ENCODE measurements around the gene TRIM29. TPM values are rescaled to one million over a fixed set of nuclear protein-coding genes. Genes with fewer than 3 reads are reported as not detected.

Gene TRIM29
- total RNA-seq, 1 donor from 2014 or later: 146 TPM

DNA sequence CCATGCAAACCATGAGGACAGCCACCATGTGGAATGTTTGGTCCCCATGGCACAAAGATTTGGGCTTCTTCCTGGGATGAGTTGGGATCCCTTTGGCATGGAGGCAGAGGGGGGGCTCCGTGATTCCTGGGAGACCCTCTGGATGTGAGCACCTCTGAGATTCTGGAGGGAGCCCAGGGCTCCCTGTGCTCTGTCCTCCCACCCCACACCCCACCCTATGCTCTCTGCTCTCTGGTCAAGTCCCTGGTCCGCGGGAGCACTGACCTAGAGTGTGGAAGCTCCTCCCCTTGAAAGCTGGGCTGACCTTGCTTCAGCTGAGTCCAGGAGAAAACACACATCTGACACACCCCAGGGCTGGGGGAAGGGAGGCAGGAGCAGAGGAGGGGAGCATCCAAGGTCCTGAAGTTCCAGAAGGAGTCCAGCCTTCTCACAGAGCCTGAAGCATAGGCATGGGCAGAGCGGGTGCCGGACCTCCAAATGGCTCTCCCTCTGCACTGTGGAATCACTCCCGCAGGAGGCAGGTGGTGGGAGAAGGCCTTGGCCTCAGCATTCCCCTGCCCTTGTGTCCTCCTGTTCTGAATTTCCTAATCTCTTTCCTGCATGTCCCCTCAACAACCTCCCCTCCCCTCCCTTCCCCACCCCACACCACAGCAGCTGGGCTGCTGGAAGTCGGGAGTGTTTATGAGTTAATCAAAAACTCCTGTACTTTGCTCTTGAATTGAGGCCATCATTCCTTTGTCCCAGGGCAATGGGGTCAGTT is 47.2 kb upstream of the TRIM29 start:
- no peak for FAIRE-seq
- Histone ChIP-seq H3K36me3 (ENCODE audit: control insufficient read depth, insufficient read depth, low read length) (no peaks in the 10 kb centered on the region), H3K4me3 (ENCODE audit: low read depth, low read length) (no peak overlapping the region), H3K27me3 (ENCODE audit: control insufficient read depth, insufficient read depth, low read length) (no peaks in the 10 kb centered on the region)
- no peak for DNase-seq (ENCODE audit: low read depth)
- TF ChIP-seq, protein P1, sequence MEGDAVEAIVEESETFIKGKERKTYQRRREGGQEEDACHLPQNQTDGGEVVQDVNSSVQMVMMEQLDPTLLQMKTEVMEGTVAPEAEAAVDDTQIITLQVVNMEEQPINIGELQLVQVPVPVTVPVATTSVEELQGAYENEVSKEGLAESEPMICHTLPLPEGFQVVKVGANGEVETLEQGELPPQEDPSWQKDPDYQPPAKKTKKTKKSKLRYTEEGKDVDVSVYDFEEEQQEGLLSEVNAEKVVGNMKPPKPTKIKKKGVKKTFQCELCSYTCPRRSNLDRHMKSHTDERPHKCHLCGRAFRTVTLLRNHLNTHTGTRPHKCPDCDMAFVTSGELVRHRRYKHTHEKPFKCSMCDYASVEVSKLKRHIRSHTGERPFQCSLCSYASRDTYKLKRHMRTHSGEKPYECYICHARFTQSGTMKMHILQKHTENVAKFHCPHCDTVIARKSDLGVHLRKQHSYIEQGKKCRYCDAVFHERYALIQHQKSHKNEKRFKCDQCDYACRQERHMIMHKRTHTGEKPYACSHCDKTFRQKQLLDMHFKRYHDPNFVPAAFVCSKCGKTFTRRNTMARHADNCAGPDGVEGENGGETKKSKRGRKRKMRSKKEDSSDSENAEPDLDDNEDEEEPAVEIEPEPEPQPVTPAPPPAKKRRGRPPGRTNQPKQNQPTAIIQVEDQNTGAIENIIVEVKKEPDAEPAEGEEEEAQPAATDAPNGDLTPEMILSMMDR (IDR thresholded peaks at IDR 0.05; ENCODE audit: insufficient read depth, low read length, severe bottlenecking): no peak

DNA sequence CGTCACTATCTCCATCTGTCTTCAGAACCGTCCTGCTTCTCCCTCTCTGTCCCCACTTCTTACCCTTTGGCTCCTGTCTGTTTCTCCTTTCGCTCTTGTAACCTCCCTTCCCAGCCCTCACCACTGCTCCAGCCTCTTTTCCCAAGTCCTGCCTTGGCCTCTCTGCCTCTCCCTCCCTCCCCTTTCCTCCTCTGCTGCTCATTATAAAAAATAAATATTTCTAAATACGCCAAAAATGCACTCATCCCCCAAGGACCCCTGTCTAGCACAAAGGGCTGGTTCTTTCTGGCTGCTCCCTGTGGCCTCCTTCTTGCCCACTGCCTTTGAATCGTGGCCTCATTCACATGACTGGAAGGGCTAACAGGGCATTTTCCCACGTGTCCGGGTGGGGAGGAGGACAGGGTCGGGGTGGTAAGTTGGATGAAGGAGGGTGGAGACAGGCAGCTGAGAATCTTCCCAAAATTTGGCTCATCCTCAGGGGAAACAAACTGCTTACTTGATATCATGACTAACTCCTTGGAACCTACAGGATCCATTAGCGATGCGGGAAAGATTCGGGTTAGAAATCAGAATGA is 46.5 kb upstream of the TRIM29 start:
- Histone ChIP-seq H3K4me3 (ENCODE audit: low read depth, low read length) (no peak overlapping the region), H3K36me3 (ENCODE audit: control insufficient read depth, insufficient read depth, low read length) (no peaks in the 10 kb centered on the region), H3K27me3 (ENCODE audit: control insufficient read depth, insufficient read depth, low read length) (no peaks in the 10 kb centered on the region)
- FAIRE-seq: no peak
- DNase-seq (ENCODE audit: low read depth): no peak
- TF ChIP-seq, protein P1 (IDR thresholded peaks at IDR 0.05; ENCODE audit: insufficient read depth, low read length, severe bottlenecking): no peak

DNA sequence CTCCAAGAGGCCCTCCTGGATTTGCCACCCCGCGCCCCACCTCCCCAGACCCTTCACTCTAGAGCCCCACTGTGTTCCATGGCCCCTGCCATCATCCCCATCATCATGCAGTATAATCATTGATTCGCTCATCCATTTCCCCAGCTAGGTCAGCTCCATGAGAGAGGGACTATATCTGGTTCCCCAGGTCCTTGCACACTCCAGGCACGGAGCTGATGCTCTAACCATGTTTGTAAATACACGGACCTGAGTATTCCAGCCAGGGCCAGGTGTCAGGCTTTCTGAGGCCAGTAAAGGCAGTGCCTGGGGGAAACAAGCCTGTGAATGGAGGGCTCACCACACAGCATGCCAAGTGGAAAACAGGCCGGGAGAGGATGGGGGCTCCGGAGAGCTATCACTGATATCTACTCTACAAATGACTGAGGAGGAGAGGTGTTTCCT is 45.8 kb upstream of the TRIM29 start:
- Histone ChIP-seq H3K27me3 (ENCODE audit: control insufficient read depth, insufficient read depth, low read length) (no peaks in the 10 kb centered on the region), H3K36me3 (ENCODE audit: control insufficient read depth, insufficient read depth, low read length) (no peaks in the 10 kb centered on the region), H3K4me3 (ENCODE audit: low read depth, low read length) (no peak overlapping the region)
- FAIRE-seq (no peak), DNase-seq (ENCODE audit: low read depth) (no peak)
- TF ChIP-seq, protein P1 (IDR thresholded peaks at IDR 0.05; ENCODE audit: insufficient read depth, low read length, severe bottlenecking): no peak

DNA sequence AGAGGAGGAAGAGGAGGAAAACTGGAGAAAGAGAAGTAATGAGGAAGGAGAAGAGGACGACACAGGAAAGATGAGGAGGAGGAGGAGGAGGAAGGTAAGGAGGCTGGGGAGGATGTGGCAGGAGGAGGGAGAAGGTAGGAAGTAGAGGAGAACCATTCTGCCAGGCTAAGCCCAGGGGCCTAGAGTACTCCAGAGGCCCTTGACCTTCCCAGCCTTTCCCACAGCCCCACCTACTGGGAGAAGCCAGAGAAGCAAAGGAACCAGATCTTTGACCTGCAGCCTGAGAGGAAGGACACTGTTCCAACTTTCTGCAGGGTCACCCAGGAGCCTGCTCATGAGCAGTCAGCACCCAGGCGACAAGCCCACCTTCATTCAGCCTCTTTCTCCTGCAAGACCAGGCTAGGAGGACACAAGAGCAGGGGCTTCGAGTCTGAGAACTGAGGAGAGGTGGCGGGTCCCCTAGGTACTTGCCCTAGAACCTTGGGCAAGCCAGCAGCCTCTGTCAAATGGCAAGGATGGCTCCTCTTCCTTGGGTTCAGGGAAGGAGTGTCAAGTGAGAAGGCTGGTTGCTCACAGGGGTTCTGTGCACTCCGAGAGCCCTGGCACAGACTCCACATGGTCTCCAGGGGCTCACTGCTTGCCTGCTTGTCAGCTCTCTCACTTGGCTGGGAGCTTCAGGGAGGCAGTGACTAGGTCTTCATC is 45.0 kb upstream of the TRIM29 start:
- Histone ChIP-seq H3K4me3 (ENCODE audit: low read depth, low read length) (no peak overlapping the region), H3K36me3 (ENCODE audit: control insufficient read depth, insufficient read depth, low read length) (no peaks in the 10 kb centered on the region), H3K27me3 (ENCODE audit: control insufficient read depth, insufficient read depth, low read length) (no peaks in the 10 kb centered on the region)
- TF ChIP-seq, protein P1 (IDR thresholded peaks at IDR 0.05; ENCODE audit: insufficient read depth, low read length, severe bottlenecking): peak; percentile 74
- FAIRE-seq: no peak
- DNase-seq (ENCODE audit: low read depth): peak; percentile 33

DNA sequence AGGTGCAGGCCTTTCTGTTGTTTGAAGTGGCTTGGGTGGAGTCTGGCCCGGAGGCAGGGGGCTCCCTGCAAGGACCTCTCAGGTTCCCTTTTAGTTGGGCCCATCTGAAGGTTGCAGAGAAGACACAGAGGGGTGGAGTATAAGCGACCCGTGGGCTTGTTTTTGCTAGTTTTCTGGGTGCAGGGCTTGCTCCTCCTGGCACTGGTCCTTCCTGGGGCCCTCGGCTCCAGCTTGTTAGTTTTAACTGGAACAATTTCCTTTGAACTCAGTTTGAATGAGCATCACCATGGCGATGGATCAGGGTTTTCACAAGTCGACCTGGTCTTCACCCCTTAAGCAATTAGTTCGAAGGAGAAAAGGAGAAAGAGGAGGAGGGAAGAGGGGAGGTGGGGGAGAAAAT is 44.5 kb upstream of the TRIM29 start:
- Histone ChIP-seq H3K27me3 (ENCODE audit: control insufficient read depth, insufficient read depth, low read length) (no peaks in the 10 kb centered on the region), H3K4me3 (ENCODE audit: low read depth, low read length) (no peak overlapping the region), H3K36me3 (ENCODE audit: control insufficient read depth, insufficient read depth, low read length) (no peaks in the 10 kb centered on the region)
- DNase-seq (ENCODE audit: low read depth): no peak
- TF ChIP-seq, protein P1 (IDR thresholded peaks at IDR 0.05; ENCODE audit: insufficient read depth, low read length, severe bottlenecking): no peak
- FAIRE-seq: no peak

All from bronchial epithelial cell (primary cell).